Right lobe of liver (tissue), 4 donors: Measurements from ENCODE around the gene IRF9.

Experiments used
- CTCF ChIP-seq, 4 donors: fragments of 200-600 bp in 3 of 4; fragments of 450-650 bp in 1 of 4; IDR thresholded peaks; one replicate each; pipeline versions ENCODE4 v1.5.1 to v1.8.0; 2016 to 2022; ENCODE audit warnings: antibody characterized with exemption in 4 of 4, mild to moderate bottlenecking in 2 of 4
- POLR2A ChIP-seq: fragments of 450-650 bp; IDR thresholded peaks from one replicate; pipeline ENCODE4 v1.6.1; 2017; ENCODE audit warnings: antibody characterized with exemption, mild to moderate bottlenecking
- donor health status: DM: no; HTN: no; CAD: no.
- donor health status: DM: no; HTN: no; CAD: no.
- donor health status: DM: no; HTN: yes; CAD: no.

GRCh38 chr14:24132061-24132685, 28.9 kb upstream of the IRF9 start:
- no peak for TF ChIP-seq CTCF (IDR thresholded peaks at IDR 0.05)
- TF ChIP-seq POLR2A, result peak; percentile 25
